Karpas-422 (cell line): ENCODE data around the gene UGT1A8. TPM values are rescaled to one million over a fixed set of nuclear protein-coding genes. Genes with fewer than 3 reads are reported as not detected.

Experiments used
- DNase-seq: peaks from one replicate; pipeline ENCODE4 v3.0.0-alpha.2; 2015
- H2AFZ ChIP-seq: fragments of 200-600 bp; sonication (generic); 2 replicates; pipeline ENCODE4 v1.6.1; 2014; ENCODE audit warnings: antibody characterized with exemption, low read length, mixed read lengths
- H3K27ac ChIP-seq: fragments of 200-600 bp; sonication (generic); 2 replicates; pipeline ENCODE4 v1.5.1; 2014; ENCODE audit warnings: mild to moderate bottlenecking, low read length, moderate library complexity
- H3K27me3 ChIP-seq: fragments of 200-600 bp; sonication (generic); 2 replicates; pipeline ENCODE4 v1.6.1; 2014; ENCODE audit warnings: low read length, mixed read lengths
- H3K36me3 ChIP-seq: fragments of 200-600 bp; sonication (generic); 2 replicates; pipeline ENCODE4 v1.6.1; 2014; ENCODE audit warnings: low read length, mixed read lengths; ENCODE audit not compliant: insufficient read depth
- H3K4me1 ChIP-seq: fragments of 200-600 bp; sonication (generic); 2 replicates; pipeline ENCODE4 v1.6.1; 2014; ENCODE audit warnings: mild to moderate bottlenecking, low read length, mixed read lengths
- H3K4me2 ChIP-seq: fragments of 200-600 bp; sonication (generic); 2 replicates; pipeline ENCODE4 v1.6.1; 2014; ENCODE audit warnings: low read length, low read depth, mild to moderate bottlenecking; ENCODE audit not compliant: poor library complexity, severe bottlenecking
- H3K4me3 ChIP-seq: fragments of 200-600 bp; sonication (generic); 2 replicates; pipeline ENCODE4 v1.5.1; 2014; ENCODE audit warnings: mild to moderate bottlenecking, antibody characterized with exemption, low read length, mixed read lengths
- H3K79me2 ChIP-seq: fragments of 200-600 bp; sonication (generic); 2 replicates; pipeline ENCODE4 v1.6.1; 2014; ENCODE audit warnings: mild to moderate bottlenecking, low read length, mixed read lengths
- H3K9ac ChIP-seq: fragments of 200-600 bp; sonication (generic); 2 replicates; pipeline ENCODE4 v1.6.0; 2014; ENCODE audit warnings: low read length
- H3K9me2 ChIP-seq: fragments of 200-600 bp; sonication (generic), shearing (Covaris generic); replicated peaks from 2 replicates; pipeline ENCODE4 v1.6.0; 2014; ENCODE audit warnings: mild to moderate bottlenecking, low read length, moderate library complexity; ENCODE audit not compliant: insufficient read depth
- H3K9me3 ChIP-seq: fragments of 300-700, 200-600 bp; sonication (generic); 2 replicates; pipeline ENCODE4 v1.6.1; 2014; ENCODE audit warnings: low read length, mixed read lengths
- H4K20me1 ChIP-seq: fragments of 200-600 bp; sonication (generic); 2 replicates; pipeline ENCODE4 v1.6.1; 2014; ENCODE audit warnings: mild to moderate bottlenecking, antibody characterized with exemption, low read length, low read depth; ENCODE audit not compliant: insufficient read depth
- total RNA-seq: library from RNA; depleted of rRNA; stranded (reverse); fragments of >200 nt; shearing (Covaris generic); gene quantifications from 2 replicates; pipeline ENCODE4 v1.2.3, GENCODE V29; 2014; ENCODE audit warnings: low replicate concordance

The UGT1A8 gene
- total RNA-seq, 1 experiment from 2014 or later, result not detected

GRCh38 chr2:233705911-233706506 lies 88.6 kb downstream of the UGT1A8 start:
- no peaks in the 10 kb centered on the region for H3K9me3 ChIP-seq
- DNase-seq, result no peak
- no peaks in the 10 kb centered on the region for H3K79me2 ChIP-seq
- H3K9ac ChIP-seq, result no peak overlapping the region
- no peaks in the 10 kb centered on the region for H3K9me2 ChIP-seq
- H3K27me3 ChIP-seq, result no peaks in the 10 kb centered on the region
- H3K4me1 ChIP-seq, result no peaks in the 10 kb centered on the region
- no peak overlapping the region for H3K4me2 ChIP-seq
- no peaks in the 10 kb centered on the region for H3K36me3 ChIP-seq
- no peak overlapping the region for H3K4me3 ChIP-seq
- H4K20me1 ChIP-seq, result no peaks in the 10 kb centered on the region
- no peak overlapping the region for H3K27ac ChIP-seq
- H2AFZ ChIP-seq, result no peak overlapping the region

- Histone ChIP-seq H3K36me3 (no peaks in the 10 kb centered on the region), H3K4me3 (no peak overlapping the region), H4K20me1 (no peaks in the 10 kb centered on the region), H3K9me2 (no peaks in the 10 kb centered on the region), H3K4me1 (no peaks in the 10 kb centered on the region), H3K4me2 (no peak overlapping the region), H3K9me3 (no peaks in the 10 kb centered on the region), H3K9ac (no peak overlapping the region), H3K27ac (no peak overlapping the region), H3K79me2 (no peaks in the 10 kb centered on the region), H3K27me3 (no peaks in the 10 kb centered on the region), H2AFZ (no peak overlapping the region)
- no peak for DNase-seq
These were observed 89.3 kb downstream of the UGT1A8 start for GRCh38 chr2:233706720-233707119.

GRCh38 chr2:233707940-233708644 lies 90.7 kb downstream of the UGT1A8 start:
- H3K27me3 ChIP-seq, result no peaks in the 10 kb centered on the region
- no peaks in the 10 kb centered on the region for H3K9me3 ChIP-seq
- H3K27ac ChIP-seq, result no peak overlapping the region
- no peaks in the 10 kb centered on the region for H3K9me2 ChIP-seq
- no peak for DNase-seq
- H2AFZ ChIP-seq, result no peak overlapping the region
- H4K20me1 ChIP-seq, result no peaks in the 10 kb centered on the region
- no peak overlapping the region for H3K9ac ChIP-seq
- no peak overlapping the region for H3K4me3 ChIP-seq
- no peaks in the 10 kb centered on the region for H3K79me2 ChIP-seq
- H3K36me3 ChIP-seq, result no peaks in the 10 kb centered on the region
- H3K4me1 ChIP-seq, result no peaks in the 10 kb centered on the region
- H3K4me2 ChIP-seq, result no peak overlapping the region

GRCh38 chr2:233708942-233709341 lies 91.5 kb downstream of the UGT1A8 start:
- Histone ChIP-seq H3K36me3 (no peaks in the 10 kb centered on the region), H3K9me3 (no peaks in the 10 kb centered on the region), H4K20me1 (no peaks in the 10 kb centered on the region), H2AFZ (no peak overlapping the region), H3K9me2 (no peaks in the 10 kb centered on the region), H3K4me3 (no peak overlapping the region), H3K4me1 (no peaks in the 10 kb centered on the region), H3K79me2 (no peaks in the 10 kb centered on the region), H3K27me3 (no peaks in the 10 kb centered on the region), H3K9ac (no peak overlapping the region), H3K4me2 (no peak overlapping the region), H3K27ac (no peak overlapping the region)
- peak; percentile 42 for DNase-seq

- Histone ChIP-seq H3K9me2 (no peaks in the 10 kb centered on the region), H3K36me3 (no peaks in the 10 kb centered on the region), H2AFZ (no peak overlapping the region), H3K79me2 (no peaks in the 10 kb centered on the region), H3K27me3 (no peaks in the 10 kb centered on the region), H3K4me3 (no peak overlapping the region), H3K4me2 (no peak overlapping the region), H4K20me1 (no peaks in the 10 kb centered on the region), H3K9ac (no peak overlapping the region), H3K27ac (no peak overlapping the region), H3K4me1 (no peaks in the 10 kb centered on the region), H3K9me3 (no peaks in the 10 kb centered on the region)
- DNase-seq, result peak; percentile 84
These were observed 94.0 kb downstream of the UGT1A8 start for GRCh38 chr2:233711312-233712008.

GRCh38 chr2:233712611-233713261 lies 95.3 kb downstream of the UGT1A8 start, which contains the start of gene UGT1A5:
Gene UGT1A5 (plus strand): TSS chr2:233712907. CDS start chr2:233712992, 85 bp downstream.
- Histone ChIP-seq H3K9me3 (no peaks in the 10 kb centered on the region), H3K4me3 (no peak within 1 kb of the TSS), H3K79me2 (no peaks in the 10 kb centered on the region), H3K9ac (no peak within 1 kb of the TSS), H3K27ac (no peak within 1 kb of the TSS), H4K20me1 (no peaks in the 10 kb centered on the region), H3K4me2 (no peak within 1 kb of the TSS), H3K9me2 (no peaks in the 10 kb centered on the region), H2AFZ (no peak within 1 kb of the TSS), H3K27me3 (no peaks in the 10 kb centered on the region), H3K36me3 (no peaks in the 10 kb centered on the region), H3K4me1 (no peaks in the 10 kb centered on the region)
- peak; percentile 21 for DNase-seq

GRCh38 chr2:233713262-233713615 lies 95.8 kb downstream of the UGT1A8 start:
- no peak overlapping the region for H2AFZ ChIP-seq
- H3K79me2 ChIP-seq, result no peaks in the 10 kb centered on the region
- H3K27ac ChIP-seq, result no peak overlapping the region
- no peak for DNase-seq
- H3K4me2 ChIP-seq, result no peak overlapping the region
- no peaks in the 10 kb centered on the region for H3K9me2 ChIP-seq
- no peak overlapping the region for H3K9ac ChIP-seq
- no peaks in the 10 kb centered on the region for H3K9me3 ChIP-seq
- H3K4me1 ChIP-seq, result no peaks in the 10 kb centered on the region
- H4K20me1 ChIP-seq, result no peaks in the 10 kb centered on the region
- H3K27me3 ChIP-seq, result no peaks in the 10 kb centered on the region
- H3K36me3 ChIP-seq, result no peaks in the 10 kb centered on the region
- no peak overlapping the region for H3K4me3 ChIP-seq

GRCh38 chr2:233714121-233714520 lies 96.7 kb downstream of the UGT1A8 start:
- H3K79me2 ChIP-seq, result no peaks in the 10 kb centered on the region
- DNase-seq, result no peak

More at GRCh38 chr2:233714121-233714520, 96.7 kb downstream of the UGT1A8 start:
- Histone ChIP-seq H2AFZ (no peak overlapping the region), H4K20me1 (no peaks in the 10 kb centered on the region), H3K9me3 (no peaks in the 10 kb centered on the region), H3K9ac (no peak overlapping the region), H3K27me3 (no peaks in the 10 kb centered on the region), H3K9me2 (no peaks in the 10 kb centered on the region), H3K4me3 (no peak overlapping the region), H3K4me1 (no peaks in the 10 kb centered on the region), H3K36me3 (no peaks in the 10 kb centered on the region), H3K4me2 (no peak overlapping the region), H3K27ac (no peak overlapping the region)
